IPS DF 6.9 (cell line): Measurements from ENCODE around the gene MCHR1.
"Not testable (repeated sequence)": the region's sequence is repeated elsewhere in the genome, so short reads cannot be mapped to it uniquely, and the experiment has no call there.

Source experiments
- DNase-seq: peaks from one replicate; pipeline ENCODE4 v3.0.0-alpha.2; 2013; ENCODE audit warnings: low read depth, low spot score
- H3K27ac ChIP-seq: one replicate; pipeline ENCODE4 v1.5.1; 2013; ENCODE audit warnings: low read length, control low read depth
- H3K27me3 ChIP-seq: 2 replicates; pipeline ENCODE4 v1.6.1; 2013; ENCODE audit warnings: mild to moderate bottlenecking, low read length; ENCODE audit not compliant: control insufficient read depth, insufficient read depth
- H3K36me3 ChIP-seq: 2 replicates; pipeline ENCODE4 v1.6.1; 2013; ENCODE audit warnings: low read length; ENCODE audit not compliant: control insufficient read depth, insufficient read depth
- H3K4me1 ChIP-seq: 2 replicates; pipeline ENCODE4 v1.6.1; 2013; ENCODE audit warnings: low read length; ENCODE audit not compliant: control insufficient read depth, insufficient read depth
- H3K4me3 ChIP-seq: 2 replicates; pipeline ENCODE4 v1.5.1; 2013; ENCODE audit warnings: mild to moderate bottlenecking, low read length
- H3K9me3 ChIP-seq: 2 replicates; pipeline ENCODE4 v1.6.1; 2013; ENCODE audit warnings: low read length, inconsistent platforms; ENCODE audit not compliant: control insufficient read depth, insufficient read depth
- WGBS: extraction: QIAGEN DNeasy Blood & Tissue Kit; methylation state at CpG from one replicate; pipeline ENCODE4 v1.1.7; 2013; ENCODE audit warnings: mixed read lengths, missing lambda C conversion rate; ENCODE audit not compliant: insufficient read length, insufficient coverage; 5-methylcytosine and 5-hydroxymethylcytosine counted together

MCHR1 gene

GRCh38 chr22:40712311-40712710, 33.0 kb downstream of the MCHR1 start:
- H3K27ac ChIP-seq = no peak overlapping the region

GRCh38 chr22:40714499-40715337, 35.4 kb downstream of the MCHR1 start:
- WGBS = no CpG with 5 or more reads among the region's 13 CpGs
- Histone ChIP-seq H3K27ac (no peak overlapping the region), H3K27me3 (no peaks in the 10 kb centered on the region), H3K4me1 (peaks cover 3% of the 10 kb centered on the region; the same call in 1 of the 2 replicates), H3K9me3 (no peaks in the 10 kb centered on the region), H3K4me3 (no peak overlapping the region), H3K36me3 (no peaks in the 10 kb centered on the region)
- DNase-seq = no peak

More at GRCh38 chr22:40712311-40712710, 33.0 kb downstream of the MCHR1 start:
- H3K4me3 ChIP-seq = no peak overlapping the region
- no peaks in the 10 kb centered on the region for H3K36me3 ChIP-seq
- H3K4me1 ChIP-seq = peaks cover 3% of the 10 kb centered on the region; the same call in 1 of the 2 replicates
- WGBS = no CpG with 5 or more reads among the region's 12 CpGs
- DNase-seq = no peak
- no peaks in the 10 kb centered on the region for H3K27me3 ChIP-seq
- no peaks in the 10 kb centered on the region for H3K9me3 ChIP-seq

GRCh38 chr22:40716116-40716515, 36.8 kb downstream of the MCHR1 start:
- no peak for DNase-seq
- Histone ChIP-seq H3K4me1 (peaks cover 3% of the 10 kb centered on the region; the same call in 1 of the 2 replicates), H3K4me3 (no peak overlapping the region), H3K27ac (no peak overlapping the region), H3K27me3 (no peaks in the 10 kb centered on the region), H3K36me3 (no peaks in the 10 kb centered on the region), H3K9me3 (no peaks in the 10 kb centered on the region)
- no CpG with 5 or more reads among the region's 9 CpGs for WGBS

- DNase-seq, H3K9me3 ChIP-seq, H3K4me1 ChIP-seq, H3K27me3 ChIP-seq, H3K4me3 ChIP-seq, H3K27ac ChIP-seq, H3K36me3 ChIP-seq: not testable (repeated sequence)
- no CpG with 5 or more reads among the region's 5 CpGs for WGBS
These were observed 38.4 kb downstream of the MCHR1 start for GRCh38 chr22:40717657-40718056.

- Histone ChIP-seq H3K4me1 (peaks cover 7% of the 10 kb centered on the region), H3K9me3 (no peaks in the 10 kb centered on the region), H3K36me3 (no peaks in the 10 kb centered on the region), H3K4me3 (no peak overlapping the region), H3K27me3 (no peaks in the 10 kb centered on the region), H3K27ac (no peak overlapping the region)
- DNase-seq = no peak
- WGBS = no CpG with 5 or more reads among the region's 9 CpGs
These were observed 39.2 kb downstream of the MCHR1 start for GRCh38 chr22:40718250-40719204.

- H3K4me3 ChIP-seq = no peak overlapping the region
- DNase-seq = no peak
- no peaks in the 10 kb centered on the region for H3K27me3 ChIP-seq
- H3K4me1 ChIP-seq = peaks cover 6% of the 10 kb centered on the region
- H3K27ac ChIP-seq = no peak overlapping the region
- H3K36me3 ChIP-seq = no peaks in the 10 kb centered on the region
- WGBS = no CpG with 5 or more reads among the region's 6 CpGs
- no peaks in the 10 kb centered on the region for H3K9me3 ChIP-seq
These were observed 40.3 kb downstream of the MCHR1 start for GRCh38 chr22:40719599-40719998.

GRCh38 chr22:40720156-40720537, 40.9 kb downstream of the MCHR1 start:
- DNase-seq, H3K9me3 ChIP-seq, H3K4me1 ChIP-seq, H3K36me3 ChIP-seq, H3K27me3 ChIP-seq, H3K27ac ChIP-seq, H3K4me3 ChIP-seq: not testable (repeated sequence)
- no CpG with 5 or more reads among the region's 6 CpGs for WGBS

- H3K27me3 ChIP-seq = no peaks in the 10 kb centered on the region
- H3K27ac ChIP-seq = no peak overlapping the region
- DNase-seq = no peak
- peaks cover 5% of the 10 kb centered on the region; the same call in 1 of the 2 replicates for H3K4me1 ChIP-seq
- no CpG with 5 or more reads among the region's 11 CpGs for WGBS
- no peaks in the 10 kb centered on the region for H3K9me3 ChIP-seq
- H3K4me3 ChIP-seq = no peak overlapping the region
- H3K36me3 ChIP-seq = no peaks in the 10 kb centered on the region
These were observed 41.4 kb downstream of the MCHR1 start for GRCh38 chr22:40720538-40721256.

- Histone ChIP-seq H3K27ac (no peak overlapping the region), H3K9me3 (no peaks in the 10 kb centered on the region), H3K36me3 (no peaks in the 10 kb centered on the region), H3K4me1 (peaks cover 5% of the 10 kb centered on the region; the same call in 1 of the 2 replicates), H3K27me3 (no peaks in the 10 kb centered on the region), H3K4me3 (no peak overlapping the region)
- WGBS = no CpG with 5 or more reads among the region's 6 CpGs
- DNase-seq = no peak
These were observed 42.0 kb downstream of the MCHR1 start for GRCh38 chr22:40721266-40721665.

GRCh38 chr22:40723396-40723933, 44.2 kb downstream of the MCHR1 start:
- no CpG with 5 or more reads among the region's 13 CpGs for WGBS
- Histone ChIP-seq H3K27me3 (no peaks in the 10 kb centered on the region), H3K27ac (no peak overlapping the region), H3K36me3 (no peaks in the 10 kb centered on the region), H3K9me3 (no peaks in the 10 kb centered on the region), H3K4me1 (peaks cover 5% of the 10 kb centered on the region), H3K4me3 (no peak overlapping the region)
- DNase-seq = no peak
